Stimulated activated CD8-positive, alpha-beta memory T cell treated with anti-CD3 and anti-CD28 coated beads, Interleukin-7, amount 100 ng/mL, for 48 hours (primary cell): ENCODE results near the gene AMPD3.

Source experiments
- DNase-seq, 2 donors: peaks; one replicate each; pipeline ENCODE4 v3.0.0-alpha.2; 2020; ENCODE audit warnings: low read depth in 1 of 2; ENCODE audit errors: extremely low read depth in 1 of 2

Gene AMPD3

GRCh38 chr11:10486161-10486840, 31.2 kb downstream of the AMPD3 start:
- no peak for DNase-seq

- DNase-seq = no peak
These were observed 32.1 kb downstream of the AMPD3 start for GRCh38 chr11:10487002-10487647.

DNA sequence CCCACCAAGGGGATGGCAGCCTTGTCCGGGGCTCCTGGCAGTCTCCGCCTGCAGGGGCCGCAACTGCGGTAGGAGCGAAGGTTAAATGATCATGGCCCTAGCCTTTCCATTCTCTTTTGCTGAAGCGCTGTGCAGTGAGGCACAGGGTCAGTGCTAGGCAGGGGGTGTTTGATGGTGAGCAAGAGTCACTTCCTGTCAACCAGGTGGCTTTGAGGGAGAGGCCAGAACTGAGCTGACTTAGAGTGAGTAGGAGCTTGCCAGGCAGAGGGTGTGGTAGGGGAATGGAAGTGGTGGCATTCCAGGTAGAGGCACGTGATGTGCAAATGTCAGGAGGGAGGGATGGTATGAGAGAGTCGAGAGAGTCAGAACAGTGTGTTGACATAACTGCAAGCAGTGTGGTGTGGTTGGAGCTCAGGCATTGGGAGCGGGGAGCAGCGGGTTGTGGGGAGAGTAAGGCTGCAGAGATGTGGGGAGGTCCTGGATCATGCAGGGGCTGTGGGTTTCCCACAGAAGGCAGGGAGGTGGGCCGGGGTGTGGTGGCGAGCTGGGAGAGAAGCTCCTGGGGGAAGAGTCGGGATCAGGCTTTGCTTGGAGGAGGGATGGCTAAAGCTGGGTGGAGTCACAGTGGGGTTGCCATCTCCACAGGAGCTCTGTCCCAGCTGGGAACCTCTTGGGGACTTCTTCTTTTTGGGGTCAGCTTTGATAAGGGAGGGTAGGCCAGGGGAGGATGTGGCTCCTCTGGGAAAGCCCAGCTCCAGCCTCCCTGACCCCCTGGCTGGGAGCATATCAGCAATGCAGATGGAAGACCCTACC, 33.3 kb downstream of the AMPD3 start:
- no peak for DNase-seq

DNA sequence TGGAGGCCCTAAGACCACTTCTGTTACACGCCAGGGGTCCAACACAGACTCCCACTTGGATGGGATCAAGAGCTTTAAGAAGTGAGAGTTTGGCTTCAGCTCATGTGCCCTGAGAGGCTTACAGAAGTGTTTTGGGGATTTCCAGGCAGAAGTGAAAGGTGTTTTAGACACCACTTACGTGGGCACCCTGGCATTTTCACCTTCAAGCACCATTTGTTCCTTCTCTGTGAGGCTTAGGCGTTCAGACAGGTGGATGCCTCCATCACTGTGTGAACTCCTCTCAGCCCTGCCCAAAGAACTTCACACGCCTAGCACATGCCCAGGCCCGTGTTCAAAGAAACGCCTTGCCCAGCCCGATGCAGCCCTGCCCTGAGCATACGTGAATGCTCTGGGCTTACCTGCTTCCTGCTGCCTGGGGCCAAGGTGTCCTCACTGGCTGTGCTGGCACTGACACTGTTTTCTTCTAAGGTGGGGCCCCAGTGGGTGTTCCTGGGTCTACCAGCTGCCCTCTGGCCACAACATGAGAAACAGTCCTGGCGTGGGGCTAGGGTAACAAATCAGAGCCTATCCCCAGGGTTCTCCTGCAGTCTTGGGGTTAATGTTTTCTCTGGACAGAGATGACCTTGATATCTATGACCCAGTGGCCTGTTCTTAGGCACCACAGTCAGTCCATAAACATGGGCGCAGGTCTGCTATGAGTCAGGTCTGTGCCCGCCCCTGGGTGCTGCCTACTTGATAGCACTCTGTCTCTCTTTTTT, 34.0 kb downstream of the AMPD3 start:
- DNase-seq = no peak

- DNase-seq = no peak
These were observed 35.0 kb downstream of the AMPD3 start for GRCh38 chr11:10490032-10490397.

DNA sequence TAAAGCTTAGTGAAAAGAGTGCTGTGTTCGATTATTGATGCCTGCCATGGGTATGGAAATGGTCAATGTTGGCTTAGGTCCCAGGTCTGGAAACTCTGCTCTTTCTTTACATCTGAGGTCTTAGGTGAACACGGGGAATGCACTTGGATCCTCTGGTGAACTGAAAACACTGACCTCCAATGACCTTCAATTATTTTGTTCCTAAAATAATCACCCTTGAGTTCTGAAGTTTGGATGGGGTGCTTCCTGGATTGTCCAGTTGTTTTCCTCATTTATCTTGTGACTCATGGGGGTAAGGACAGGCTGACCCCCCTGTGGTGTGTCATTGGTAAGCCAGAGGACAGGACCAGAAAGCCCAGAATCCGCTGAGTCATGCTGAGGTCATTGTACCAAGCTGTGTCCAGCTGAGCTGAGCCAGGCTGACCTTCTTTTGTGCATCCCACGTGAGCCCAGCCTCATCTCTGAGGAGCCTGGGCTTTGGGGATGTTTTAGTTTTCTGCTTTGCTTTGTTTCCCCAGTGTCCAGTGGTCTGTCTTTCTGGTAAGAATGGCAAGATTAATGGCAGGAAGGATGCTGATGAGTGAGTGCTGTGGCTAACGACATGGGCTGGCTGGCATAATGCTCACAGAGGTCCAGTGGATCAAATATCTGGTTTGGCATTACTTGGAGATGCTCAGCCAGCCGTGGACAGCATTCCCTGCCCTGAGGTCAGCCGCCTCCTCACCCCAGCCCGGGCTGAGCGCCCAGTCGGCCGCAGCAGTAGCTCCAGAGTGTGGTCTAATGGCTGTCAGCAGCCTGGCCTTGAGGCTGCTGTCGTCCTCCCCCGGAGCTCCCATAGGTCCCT, 35.6 kb downstream of the AMPD3 start:
- no peak for DNase-seq

DNA sequence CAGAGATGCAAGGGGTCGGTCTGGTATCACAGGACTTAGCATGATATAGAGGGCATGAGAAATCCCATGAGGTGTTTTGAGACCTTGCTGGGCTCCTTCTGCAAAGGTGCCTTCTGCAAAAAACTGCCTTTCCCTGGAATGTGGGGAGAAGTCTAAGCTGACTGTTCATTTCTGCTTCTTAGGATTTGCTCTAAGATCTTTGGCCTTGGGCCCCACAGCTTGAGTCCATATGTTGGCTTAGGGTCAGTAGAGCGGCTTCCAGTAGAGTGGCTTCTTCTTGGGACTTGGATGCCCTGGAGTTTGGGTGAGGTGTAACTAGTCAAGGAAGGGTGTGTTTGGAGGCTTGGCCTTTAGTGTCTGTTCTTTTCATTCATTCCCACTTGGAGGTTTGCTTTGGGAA, 37.0 kb downstream of the AMPD3 start:
- no peak for DNase-seq

DNA sequence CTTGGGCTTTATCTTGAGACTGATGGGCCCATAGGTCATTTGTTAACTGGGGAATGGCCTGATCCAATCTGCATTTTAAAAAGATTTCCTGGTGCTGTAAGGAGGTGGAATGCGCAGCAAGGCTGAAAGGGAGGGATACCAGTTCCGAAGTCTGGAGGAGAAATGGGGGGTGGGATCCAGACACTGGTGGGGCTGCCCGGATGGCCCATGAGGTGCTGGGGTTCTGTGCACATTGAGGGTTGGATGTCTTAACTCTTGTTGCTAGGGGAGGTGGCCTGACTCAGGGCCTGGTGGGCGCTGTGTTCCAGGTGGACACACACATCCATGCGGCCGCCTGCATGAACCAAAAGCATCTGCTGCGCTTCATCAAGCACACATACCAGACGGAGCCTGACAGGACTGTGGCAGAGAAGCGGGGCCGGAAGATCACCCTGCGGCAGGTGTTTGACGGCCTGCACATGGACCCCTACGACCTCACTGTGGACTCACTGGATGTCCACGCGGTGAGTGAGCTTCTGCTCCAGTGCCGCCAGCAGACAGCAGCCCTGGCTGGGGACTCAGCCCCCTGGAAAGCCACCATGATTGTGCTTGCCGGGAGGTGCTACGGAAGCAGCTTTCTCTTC, 38.1 kb downstream of the AMPD3 start:
- DNase-seq = no peak

- DNase-seq = no peak
These were observed 39.8 kb downstream of the AMPD3 start for GRCh38 chr11:10494636-10495463.

DNA sequence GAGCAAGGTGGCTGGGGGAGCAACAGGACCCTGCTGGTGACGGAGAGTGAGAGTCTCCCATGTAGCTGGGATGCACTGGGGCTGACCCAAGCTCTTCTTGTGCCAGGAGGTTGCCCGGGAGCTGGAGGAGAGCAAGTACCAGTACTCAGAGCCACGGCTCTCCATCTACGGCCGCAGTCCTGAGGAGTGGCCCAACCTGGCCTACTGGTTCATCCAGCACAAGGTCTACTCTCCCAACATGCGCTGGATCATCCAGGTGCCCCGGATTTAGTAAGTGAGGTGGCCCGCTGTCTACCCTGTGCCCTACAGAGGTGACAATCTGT, 40.4 kb downstream of the AMPD3 start:
- no peak for DNase-seq

- no peak for DNase-seq
These were observed 41.4 kb downstream of the AMPD3 start for GRCh38 chr11:10496296-10496936.

DNA sequence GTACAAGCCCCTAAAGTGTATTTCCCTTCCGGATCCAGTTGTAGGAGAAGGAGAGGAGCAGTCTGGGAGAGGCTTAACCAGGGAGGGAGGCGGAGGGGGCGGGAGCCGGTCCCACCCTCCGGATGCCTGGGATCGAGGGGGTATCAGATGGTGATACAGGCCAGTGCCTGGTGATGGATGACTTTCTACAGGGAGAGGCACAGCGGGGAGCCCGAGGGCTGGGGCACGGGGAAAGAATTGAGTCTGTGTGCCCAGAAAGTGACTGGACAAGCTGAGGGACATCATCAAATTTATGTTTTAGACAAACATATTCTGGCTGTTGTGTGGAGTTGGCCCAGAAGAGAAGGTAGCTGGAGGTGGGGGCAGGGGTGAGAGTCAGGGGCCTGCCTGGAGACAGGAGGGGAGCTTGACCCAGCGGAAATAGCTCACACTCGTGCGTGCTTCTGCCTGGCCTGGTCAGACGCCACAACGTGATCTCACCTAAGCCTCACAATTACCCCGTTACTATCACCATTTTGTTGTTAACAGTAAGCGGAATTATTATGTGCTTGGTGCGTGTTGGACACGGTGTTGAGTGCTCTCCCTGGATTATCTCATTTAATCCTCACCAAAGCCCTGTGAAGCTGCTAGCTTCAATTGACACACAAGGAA, 42.4 kb downstream of the AMPD3 start:
- DNase-seq = no peak

DNA sequence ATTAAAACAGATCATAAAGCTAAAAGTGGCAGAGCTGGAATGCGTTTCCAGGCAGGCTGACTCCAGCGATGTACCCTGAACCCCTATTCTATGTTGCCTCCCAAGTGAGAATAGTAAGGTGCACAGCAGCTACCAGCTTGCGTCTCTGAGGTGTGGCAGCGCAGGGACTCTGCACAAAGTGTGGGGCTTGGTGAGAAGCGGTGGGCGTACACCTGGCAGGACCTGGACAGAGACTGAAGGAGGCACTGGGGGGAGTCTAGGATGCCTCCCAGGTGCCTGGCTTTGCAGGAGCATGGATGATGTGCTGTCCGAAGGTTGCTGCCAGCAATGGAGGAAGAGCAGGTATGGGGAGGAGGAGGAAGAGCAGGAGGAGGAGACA, 42.9 kb downstream of the AMPD3 start:
- DNase-seq = no peak

- no peak for DNase-seq
These were observed 43.6 kb downstream of the AMPD3 start for GRCh38 chr11:10498426-10499250.

DNA sequence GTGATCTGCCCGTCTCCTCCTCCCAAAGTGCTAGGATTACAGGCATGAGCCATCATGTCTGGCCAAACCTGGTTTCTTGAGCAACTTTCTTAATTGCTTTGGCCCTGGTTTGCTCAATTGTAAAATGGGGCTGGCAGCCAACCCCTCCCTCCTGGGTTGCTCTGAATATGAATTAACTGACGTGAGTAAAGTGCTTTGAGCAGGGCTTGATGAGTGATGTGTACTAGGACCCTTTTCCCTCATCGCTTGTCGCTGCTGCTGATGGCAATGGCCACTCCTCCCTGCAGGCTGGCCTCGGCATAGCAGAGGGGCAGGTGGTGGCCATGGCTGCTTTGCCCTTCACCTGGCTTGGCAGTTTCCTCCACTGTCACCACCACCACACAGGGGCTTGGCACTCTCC, 44.4 kb downstream of the AMPD3 start:
- no peak for DNase-seq

DNA sequence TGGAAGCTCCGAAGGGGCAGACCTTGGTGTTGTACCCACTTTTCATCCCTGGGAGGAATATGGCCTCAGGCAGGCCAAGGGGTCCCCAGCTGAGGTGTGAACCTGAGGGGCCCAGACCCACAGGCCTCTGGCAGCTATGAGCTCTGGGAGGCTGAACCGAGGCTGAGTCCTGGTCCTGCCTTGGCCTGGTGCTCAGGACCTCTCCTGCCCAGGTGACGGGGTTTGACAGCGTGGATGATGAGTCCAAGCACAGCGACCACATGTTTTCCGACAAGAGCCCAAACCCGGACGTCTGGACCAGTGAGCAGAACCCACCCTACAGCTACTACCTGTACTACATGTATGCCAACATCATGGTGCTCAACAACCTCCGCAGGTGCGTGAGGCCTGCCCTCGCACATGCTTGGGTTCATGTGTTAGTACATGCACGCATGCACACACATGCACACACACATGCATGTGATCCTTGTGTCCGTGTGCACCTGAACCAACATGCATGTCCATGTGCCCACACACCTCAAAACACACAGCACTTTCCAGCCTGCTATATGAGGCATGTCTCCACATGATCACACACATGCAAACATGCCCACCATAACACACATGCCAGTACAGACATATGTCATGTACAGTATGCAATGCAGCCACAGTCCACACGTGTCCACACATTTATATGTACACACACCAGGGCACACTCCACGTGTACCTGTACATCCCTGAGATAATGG, 45.0 kb downstream of the AMPD3 start:
- no peak for DNase-seq
